Measurements from ENCODE around the gene MTG2. TPM values are rescaled to one million over a fixed set of nuclear protein-coding genes. Genes with fewer than 3 reads are reported as not detected.
A peak's percentile ranks its signal among the peaks of the same experiment; 100 is the strongest.

Gene MTG2
- polyA plus RNA-seq, 1 donor from 2014 or later = 36.1 TPM

DNA sequence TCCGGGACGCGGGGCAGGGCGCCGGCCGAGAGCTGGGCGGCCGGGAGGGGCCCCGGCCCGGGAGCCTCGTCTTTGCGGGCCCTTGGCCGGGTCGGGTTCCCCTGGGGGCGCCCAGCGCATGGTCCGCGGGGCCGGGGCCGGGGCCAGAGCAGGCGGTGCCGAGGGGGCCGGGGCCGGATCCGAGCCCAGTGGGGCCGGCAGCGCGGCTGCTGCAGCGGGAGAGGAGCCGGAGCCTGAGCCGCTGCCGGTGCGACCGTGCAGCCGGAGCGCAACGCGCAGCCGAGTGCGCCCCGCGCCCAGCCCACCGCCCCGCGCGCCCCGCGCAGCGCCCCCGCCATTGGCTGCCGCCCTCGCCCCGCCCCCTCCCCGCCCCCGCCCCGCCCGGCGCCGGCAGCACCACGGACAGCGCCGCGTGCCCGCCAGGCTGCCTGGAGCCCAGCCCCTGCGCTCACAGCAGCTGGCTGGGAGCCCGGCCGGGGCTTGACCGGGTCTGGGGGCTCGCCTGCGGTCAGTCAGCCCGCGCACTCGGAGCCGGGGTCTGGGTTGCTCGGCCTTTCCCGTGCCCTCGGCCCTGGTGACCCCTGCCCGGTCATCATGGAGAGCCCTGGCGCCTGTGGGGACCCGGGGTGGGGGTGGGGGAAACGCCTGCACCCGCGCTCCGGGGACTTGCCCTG, 37.3 kb downstream of the MTG2 start, which contains the start of gene HRH3:
HRH3 (minus strand) TSS at position 287 of the 674 bp plus-strand sequence. CDS start 308 bp downstream, outside the sequence.
- Histone ChIP-seq H3K27ac (ENCODE audit: low read length) (no peak within 1 kb of the TSS), H3K9me3 (ENCODE audit: low read length) (no peaks in the 10 kb centered on the region), H3K36me3 (ENCODE audit: insufficient read depth, low read length) (no peaks in the 10 kb centered on the region), H3K79me2 (replicated peaks; ENCODE audit: insufficient read depth, low read length) (no peaks in the 10 kb centered on the region), H3F3A (ENCODE audit: insufficient read depth, low read length, poor library complexity, severe bottlenecking) (no peaks in the 10 kb centered on the region), H3K9ac (ENCODE audit: low read length) (peak within 1 kb of the TSS; percentile 61), H4K20me1 (ENCODE audit: insufficient read depth) (no peaks in the 10 kb centered on the region), H2AFZ (ENCODE audit: low read depth, low read length) (no peak within 1 kb of the TSS), H3K27me3 (ENCODE audit: insufficient read depth, low read depth, low read length) (peaks cover 39% of the 10 kb centered on the region), H3K4me2 (ENCODE audit: low read length) (peak within 1 kb of the TSS; percentile 75), H3K9me2 (ENCODE audit: insufficient read depth, low read length) (no peaks in the 10 kb centered on the region), H3K4me3 (ENCODE audit: low read length) (peak within 1 kb of the TSS; percentile 78)
- TF ChIP-seq, protein P1, sequence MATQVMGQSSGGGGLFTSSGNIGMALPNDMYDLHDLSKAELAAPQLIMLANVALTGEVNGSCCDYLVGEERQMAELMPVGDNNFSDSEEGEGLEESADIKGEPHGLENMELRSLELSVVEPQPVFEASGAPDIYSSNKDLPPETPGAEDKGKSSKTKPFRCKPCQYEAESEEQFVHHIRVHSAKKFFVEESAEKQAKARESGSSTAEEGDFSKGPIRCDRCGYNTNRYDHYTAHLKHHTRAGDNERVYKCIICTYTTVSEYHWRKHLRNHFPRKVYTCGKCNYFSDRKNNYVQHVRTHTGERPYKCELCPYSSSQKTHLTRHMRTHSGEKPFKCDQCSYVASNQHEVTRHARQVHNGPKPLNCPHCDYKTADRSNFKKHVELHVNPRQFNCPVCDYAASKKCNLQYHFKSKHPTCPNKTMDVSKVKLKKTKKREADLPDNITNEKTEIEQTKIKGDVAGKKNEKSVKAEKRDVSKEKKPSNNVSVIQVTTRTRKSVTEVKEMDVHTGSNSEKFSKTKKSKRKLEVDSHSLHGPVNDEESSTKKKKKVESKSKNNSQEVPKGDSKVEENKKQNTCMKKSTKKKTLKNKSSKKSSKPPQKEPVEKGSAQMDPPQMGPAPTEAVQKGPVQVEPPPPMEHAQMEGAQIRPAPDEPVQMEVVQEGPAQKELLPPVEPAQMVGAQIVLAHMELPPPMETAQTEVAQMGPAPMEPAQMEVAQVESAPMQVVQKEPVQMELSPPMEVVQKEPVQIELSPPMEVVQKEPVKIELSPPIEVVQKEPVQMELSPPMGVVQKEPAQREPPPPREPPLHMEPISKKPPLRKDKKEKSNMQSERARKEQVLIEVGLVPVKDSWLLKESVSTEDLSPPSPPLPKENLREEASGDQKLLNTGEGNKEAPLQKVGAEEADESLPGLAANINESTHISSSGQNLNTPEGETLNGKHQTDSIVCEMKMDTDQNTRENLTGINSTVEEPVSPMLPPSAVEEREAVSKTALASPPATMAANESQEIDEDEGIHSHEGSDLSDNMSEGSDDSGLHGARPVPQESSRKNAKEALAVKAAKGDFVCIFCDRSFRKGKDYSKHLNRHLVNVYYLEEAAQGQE (IDR thresholded peaks at IDR 0.05; ENCODE audit: borderline replicate concordance) = peak; percentile 68
- TF ChIP-seq POLR2AphosphoS5 (IDR thresholded peaks at IDR 0.05) = peak; percentile 66
- TF ChIP-seq MXI1 (conservative IDR thresholded peaks at IDR 0.05; ENCODE audit: poor library complexity, severe bottlenecking) = no peak
- TF ChIP-seq EZH2 (IDR thresholded peaks at IDR 0.05; ENCODE audit: borderline replicate concordance, insufficient read depth, low read length, poor library complexity, severe bottlenecking) = no peak

DNA sequence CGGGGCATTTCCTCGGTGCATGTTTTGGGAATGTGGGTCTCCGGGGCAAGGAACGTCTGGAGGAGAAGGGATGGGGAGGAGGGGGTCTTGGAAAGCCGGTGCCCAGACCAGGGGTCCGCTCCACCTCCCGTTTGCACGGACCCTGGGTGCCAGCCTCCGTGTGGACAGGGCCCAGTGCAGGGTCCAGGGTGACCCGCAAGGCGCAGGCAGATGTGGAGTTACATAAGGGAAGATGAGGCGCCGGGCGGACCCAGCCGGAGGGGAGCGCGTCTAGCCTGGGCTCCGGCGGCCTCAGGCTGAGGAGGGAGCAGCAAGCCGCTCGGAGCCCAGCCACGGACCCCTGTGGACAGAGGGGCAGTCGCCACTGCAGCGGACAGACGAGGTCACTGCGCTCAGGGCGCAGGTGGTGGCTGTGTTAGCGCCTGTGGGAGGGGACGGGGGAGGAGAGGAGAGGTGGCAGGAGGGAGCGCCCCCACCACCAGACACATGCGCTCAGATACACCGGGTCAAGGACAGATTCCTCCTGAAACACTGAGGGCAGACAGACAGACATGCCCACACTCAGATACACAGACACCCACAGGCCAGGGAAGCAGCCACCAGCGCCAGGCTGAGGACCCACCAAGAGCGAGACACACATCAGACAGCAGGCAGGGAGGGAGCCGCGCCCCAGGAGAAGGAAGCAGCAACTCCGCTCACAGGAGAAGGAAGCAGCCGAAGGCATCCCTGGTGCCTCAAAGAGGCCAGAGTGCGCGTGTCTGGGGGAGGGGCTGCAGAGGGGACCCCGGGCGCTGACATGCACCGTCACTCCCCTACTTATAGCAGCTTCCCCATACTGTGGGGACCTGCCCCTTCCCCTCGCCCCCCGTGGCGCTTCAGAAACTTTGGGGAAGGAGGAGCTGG, 38.1 kb downstream of the MTG2 start:
- Histone ChIP-seq H3K27ac (ENCODE audit: low read length) (no peak overlapping the region), H3K36me3 (ENCODE audit: insufficient read depth, low read length) (no peaks in the 10 kb centered on the region), H3K4me2 (ENCODE audit: low read length) (peak overlapping the region; percentile 51), H3F3A (ENCODE audit: insufficient read depth, low read length, poor library complexity, severe bottlenecking) (no peaks in the 10 kb centered on the region), H3K9me2 (ENCODE audit: insufficient read depth, low read length) (no peaks in the 10 kb centered on the region), H3K4me3 (ENCODE audit: low read length) (peak overlapping the region; percentile 67), H4K20me1 (ENCODE audit: insufficient read depth) (no peaks in the 10 kb centered on the region), H3K9ac (ENCODE audit: low read length) (peak overlapping the region; percentile 50), H3K79me2 (replicated peaks; ENCODE audit: insufficient read depth, low read length) (no peaks in the 10 kb centered on the region), H3K9me3 (ENCODE audit: low read length) (no peaks in the 10 kb centered on the region), H2AFZ (ENCODE audit: low read depth, low read length) (no peak overlapping the region), H3K27me3 (ENCODE audit: insufficient read depth, low read depth, low read length) (peaks cover 39% of the 10 kb centered on the region)
- TF ChIP-seq RAD21 (conservative IDR thresholded peaks at IDR 0.05) (no peak), EP300 (conservative IDR thresholded peaks at IDR 0.05; ENCODE audit: poor library complexity, severe bottlenecking) (no peak), EZH2 (IDR thresholded peaks at IDR 0.05; ENCODE audit: borderline replicate concordance, insufficient read depth, low read length, poor library complexity, severe bottlenecking) (no peak), MXI1 (conservative IDR thresholded peaks at IDR 0.05; ENCODE audit: poor library complexity, severe bottlenecking) (no peak)
- TF ChIP-seq, protein P1 (IDR thresholded peaks at IDR 0.05; ENCODE audit: borderline replicate concordance) = no peak

All from neural cell (in vitro differentiated cells).